Measurements from ENCODE around the gene MFAP5. TPM values are rescaled to one million over a fixed set of nuclear protein-coding genes. Genes with fewer than 3 reads are reported as not detected.

The MFAP5 gene
- total RNA-seq, 1 experiment from 2014 or later: not detected

DNA sequence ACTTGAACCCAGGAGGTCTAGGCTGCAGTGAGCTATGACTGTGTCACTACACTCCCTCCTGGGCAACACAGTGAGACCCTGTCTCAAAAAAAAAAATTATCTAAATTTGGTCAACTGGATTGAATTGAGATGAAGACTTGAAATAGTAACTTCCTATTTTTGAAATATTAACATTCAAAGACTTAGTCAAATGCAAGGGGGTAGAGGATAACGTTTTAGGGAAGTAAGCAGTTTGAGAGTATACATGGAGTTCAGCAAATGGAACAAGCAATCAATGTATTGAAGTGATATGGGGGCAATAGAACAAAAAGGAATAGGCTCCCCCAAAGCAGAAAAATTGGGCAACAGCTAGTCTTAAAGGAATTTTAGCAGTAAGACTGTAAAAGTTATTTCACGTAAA is 4.6 kb upstream of the MFAP5 start:
- CTCF ChIA-PET: no interaction called here
- POLR2A ChIA-PET: no interaction called here
- H3K36me3 ChIP-seq (ENCODE audit: control insufficient read depth in 1 of 2, insufficient read depth in 2 of 2, low read length in 2 of 2): no peaks in the 10 kb centered on the region
- intact Hi-C loops (cut with micrococcal nuclease): no loop called here
- BruUV-seq (replicated peaks): no TSS peak
- H2AFZ ChIP-seq (ENCODE audit: low read depth, low read length, poor library complexity, severe bottlenecking): no peak overlapping the region
- RAD21 ChIA-PET (ENCODE audit: low non-redundant PET in 1 of 2, low total read pairs in 2 of 2, uncharacterized antibody in 2 of 2, unreplicated experiment in 2 of 2): no interaction called here
- H3K4me3 ChIP-seq (replicated peaks in 1 of 2; ENCODE audit: low read depth in 1 of 2, low read length in 2 of 2): no peak overlapping the region
- ATAC-seq (no peak), DNase-seq (ENCODE audit: low read depth, low spot score) (no peak)
- no peaks in the 10 kb centered on the region for H3K79me2 ChIP-seq (ENCODE audit: insufficient read depth, low read length)
- H3K27me3 ChIP-seq (ENCODE audit: insufficient read depth, low read length): peaks cover 16% of the 10 kb centered on the region
- H4K20me1 ChIP-seq (ENCODE audit: insufficient read depth): no peaks in the 10 kb centered on the region
- no peaks in the 10 kb centered on the region for H3K4me1 ChIP-seq (ENCODE audit: control insufficient read depth in 1 of 2, insufficient read depth in 2 of 2, low read length in 2 of 2)
- H3K9ac ChIP-seq (ENCODE audit: low read length): no peak overlapping the region
- H3K9me2 ChIP-seq (ENCODE audit: insufficient read depth): no peaks in the 10 kb centered on the region
- no peaks in the 10 kb centered on the region for H3K9me3 ChIP-seq (ENCODE audit: control insufficient read depth in 1 of 2, insufficient read depth in 1 of 2, low read depth in 1 of 2, low read length in 2 of 2)
- no peak for TF ChIP-seq RAD21 (IDR thresholded peaks at IDR 0.05; ENCODE audit: low read depth)
- TF ChIP-seq CEBPB (IDR thresholded peaks at IDR 0.05; ENCODE audit: low read depth): no peak
- no peak for TF ChIP-seq ZFX (IDR thresholded peaks at IDR 0.05)
- TF ChIP-seq ATF3 (IDR thresholded peaks at IDR 0.05): no peak
- TF ChIP-seq SIN3A (IDR thresholded peaks at IDR 0.05; ENCODE audit: low read depth): no peak
- TF ChIP-seq EGR1 (IDR thresholded peaks at IDR 0.05; ENCODE audit: low read depth): no peak
- no peak for TF ChIP-seq REST (IDR thresholded peaks at IDR 0.05; ENCODE audit: low read depth)
- no peak for TF ChIP-seq EZH2phosphoT487 (IDR thresholded peaks at IDR 0.05; ENCODE audit: borderline replicate concordance)
- TF ChIP-seq YY1 (IDR thresholded peaks at IDR 0.05; ENCODE audit: extremely low read depth, insufficient replicate concordance, low read depth, low read length): no peak
- no peak for TF ChIP-seq CTCF (IDR thresholded peaks at IDR 0.05 in 2 of 3, conservative IDR thresholded peaks at IDR 0.05 in 1 of 3; ENCODE audit: borderline replicate concordance in 1 of 3, insufficient read depth in 1 of 3, low read depth in 2 of 3, low read length in 2 of 3)
- no peak for TF ChIP-seq POLR2A (IDR thresholded peaks at IDR 0.05; ENCODE audit: borderline replicate concordance, extremely low read depth, insufficient read depth, insufficient read length)
- no peak overlapping the region for H3K4me2 ChIP-seq (ENCODE audit: low read length)
- H3K27ac ChIP-seq (ENCODE audit: low read depth, low read length): no peak overlapping the region
